ENCODE results near the gene SSH3. TPM values are rescaled to one million over a fixed set of nuclear protein-coding genes. Genes with fewer than 3 reads are reported as not detected.

Gene SSH3
- polyA plus RNA-seq, 1 of the 3 experiments (the other 2 are of a cell fraction), result 13.5 TPM

DNA sequence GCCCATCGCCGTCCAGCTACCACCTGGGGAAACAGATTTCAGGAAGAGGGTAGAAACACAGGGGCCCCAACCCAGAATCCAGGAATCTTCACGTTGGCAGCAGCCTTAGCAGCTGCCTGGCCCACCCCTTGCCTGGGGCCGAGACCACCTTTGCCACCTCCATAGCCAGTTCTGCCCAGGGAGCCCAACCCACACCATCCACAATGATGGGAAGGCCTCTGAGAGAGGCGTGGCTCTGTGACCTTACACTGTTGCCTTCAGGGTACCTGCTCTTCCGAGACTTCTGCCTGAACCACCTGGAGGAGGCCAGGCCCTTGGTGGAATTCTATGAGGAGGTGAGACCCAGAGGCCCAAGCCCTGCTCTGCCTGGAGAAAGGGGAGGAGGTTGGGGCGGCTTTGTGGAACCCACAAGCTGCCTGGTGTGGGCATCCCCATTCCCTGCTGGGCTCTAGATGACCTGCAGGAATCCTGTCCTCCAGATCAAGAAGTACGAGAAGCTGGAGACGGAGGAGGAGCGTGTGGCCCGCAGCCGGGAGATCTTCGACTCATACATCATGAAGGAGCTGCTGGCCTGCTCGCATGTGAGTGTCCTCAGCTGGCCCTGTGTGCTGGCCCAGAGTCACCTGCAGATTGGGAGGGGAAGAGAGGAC lies 24.3 kb upstream of the SSH3 start (continued):
- TF ChIP-seq RCOR1 (IDR thresholded peaks at IDR 0.05; ENCODE audit: low read length) (no peak), FOXM1 (IDR thresholded peaks at IDR 0.05; ENCODE audit: low read depth) (no peak), POLR2AphosphoS5 (IDR thresholded peaks at IDR 0.05; ENCODE audit: low read depth, low read length) (no peak), TAF1 (IDR thresholded peaks at IDR 0.05; ENCODE audit: borderline replicate concordance, low read depth, low read length) (no peak), CHD2 (IDR thresholded peaks at IDR 0.05; ENCODE audit: low read length, partially characterized antibody) (no peak)
- TF ChIP-seq, protein P1, sequence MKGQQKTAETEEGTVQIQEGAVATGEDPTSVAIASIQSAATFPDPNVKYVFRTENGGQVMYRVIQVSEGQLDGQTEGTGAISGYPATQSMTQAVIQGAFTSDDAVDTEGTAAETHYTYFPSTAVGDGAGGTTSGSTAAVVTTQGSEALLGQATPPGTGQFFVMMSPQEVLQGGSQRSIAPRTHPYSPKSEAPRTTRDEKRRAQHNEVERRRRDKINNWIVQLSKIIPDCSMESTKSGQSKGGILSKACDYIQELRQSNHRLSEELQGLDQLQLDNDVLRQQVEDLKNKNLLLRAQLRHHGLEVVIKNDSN (IDR thresholded peaks at IDR 0.05; ENCODE audit: borderline replicate concordance, low read depth), result no peak
- TF ChIP-seq, protein P2, sequence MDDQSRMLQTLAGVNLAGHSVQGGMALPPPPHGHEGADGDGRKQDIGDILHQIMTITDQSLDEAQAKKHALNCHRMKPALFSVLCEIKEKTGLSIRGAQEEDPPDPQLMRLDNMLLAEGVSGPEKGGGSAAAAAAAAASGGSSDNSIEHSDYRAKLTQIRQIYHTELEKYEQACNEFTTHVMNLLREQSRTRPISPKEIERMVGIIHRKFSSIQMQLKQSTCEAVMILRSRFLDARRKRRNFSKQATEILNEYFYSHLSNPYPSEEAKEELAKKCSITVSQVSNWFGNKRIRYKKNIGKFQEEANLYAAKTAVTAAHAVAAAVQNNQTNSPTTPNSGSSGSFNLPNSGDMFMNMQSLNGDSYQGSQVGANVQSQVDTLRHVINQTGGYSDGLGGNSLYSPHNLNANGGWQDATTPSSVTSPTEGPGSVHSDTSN (IDR thresholded peaks at IDR 0.05), result no peak

DNA sequence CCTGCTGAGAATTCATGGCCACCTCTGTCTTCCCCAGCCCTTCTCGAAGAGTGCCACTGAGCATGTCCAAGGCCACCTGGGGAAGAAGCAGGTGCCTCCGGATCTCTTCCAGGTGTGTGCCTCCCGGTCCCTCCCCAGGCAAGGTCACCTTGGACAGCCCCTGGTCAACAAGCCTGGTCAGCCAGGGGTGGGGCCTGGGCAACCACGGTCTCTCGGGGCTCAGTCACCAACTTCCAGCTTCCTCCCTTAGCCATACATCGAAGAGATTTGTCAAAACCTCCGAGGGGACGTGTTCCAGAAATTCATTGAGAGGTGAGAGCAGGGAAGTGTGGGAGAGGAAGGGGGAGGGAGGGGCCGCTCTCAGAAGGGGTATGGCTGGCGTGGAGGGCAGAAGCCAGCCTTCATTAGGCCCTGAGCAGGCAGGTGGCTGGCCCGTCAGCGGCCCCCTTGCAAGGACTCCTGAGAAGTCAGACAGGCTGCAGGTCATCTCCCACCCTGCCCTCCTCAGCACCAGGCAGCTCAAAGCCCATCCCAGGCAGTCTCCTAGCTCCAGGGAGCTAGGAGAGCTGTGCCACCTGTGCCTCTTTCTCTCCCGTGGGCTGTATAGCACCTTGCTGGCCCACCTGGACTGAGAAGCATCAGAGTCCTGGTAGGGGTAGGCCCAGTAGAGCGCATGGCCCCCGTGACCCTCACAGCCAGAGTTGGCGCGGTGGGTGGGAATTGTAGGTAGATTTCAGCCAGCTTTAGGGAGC lies 23.6 kb upstream of the SSH3 start:
- DNase-seq, result no peak
- H2AFZ ChIP-seq (ENCODE audit: low read depth), result no peak overlapping the region
- peaks cover 10% of the 10 kb centered on the region; the same call in 1 of the 2 replicates for H4K20me1 ChIP-seq (ENCODE audit: insufficient read depth)
- H3K27ac ChIP-seq (ENCODE audit: low read depth in 2 of 2, low read length in 1 of 2), result no peak overlapping the region; a peak in 1 of 4 replicates
- no peak overlapping the region for H3K4me2 ChIP-seq
- no peak overlapping the region for H3K9ac ChIP-seq
- no peaks in the 10 kb centered on the region for H3F3A ChIP-seq (replicated peaks; ENCODE audit: insufficient read depth)
- H3K36me3 ChIP-seq (replicated peaks in 1 of 2; ENCODE audit: control insufficient read depth in 1 of 2, insufficient read depth in 2 of 2, low read length in 1 of 2), result peaks cover 3 to 52% of the 10 kb centered on the region in 2 experiments
- H3K9me3 ChIP-seq, result no peaks in the 10 kb centered on the region
- TF ChIP-seq, protein P3, sequence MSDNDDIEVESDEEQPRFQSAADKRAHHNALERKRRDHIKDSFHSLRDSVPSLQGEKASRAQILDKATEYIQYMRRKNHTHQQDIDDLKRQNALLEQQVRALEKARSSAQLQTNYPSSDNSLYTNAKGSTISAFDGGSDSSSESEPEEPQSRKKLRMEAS (IDR thresholded peaks at IDR 0.05; ENCODE audit: low read depth), result no peak
- TF ChIP-seq EP300 (IDR thresholded peaks at IDR 0.05; ENCODE audit: borderline replicate concordance in 1 of 2, low read depth in 1 of 2, low read length in 1 of 2) (no peak), RCOR1 (IDR thresholded peaks at IDR 0.05; ENCODE audit: low read length) (no peak), TAF1 (IDR thresholded peaks at IDR 0.05; ENCODE audit: borderline replicate concordance, low read depth, low read length) (no peak), MXI1 (IDR thresholded peaks at IDR 0.05; ENCODE audit: low read depth, low read length) (no peak), SMC3 (IDR thresholded peaks at IDR 0.05; ENCODE audit: low read depth, low read length) (no peak), FOXJ3 (CRISPR knock-in tag; IDR thresholded peaks at IDR 0.05) (no peak), YY1 (IDR thresholded peaks at IDR 0.05; ENCODE audit: low read depth) (no peak), SIN3A (IDR thresholded peaks at IDR 0.05; ENCODE audit: borderline replicate concordance, low read depth, low read length) (no peak), CHD2 (IDR thresholded peaks at IDR 0.05; ENCODE audit: low read length, partially characterized antibody) (no peak), NRF1 (IDR thresholded peaks at IDR 0.05; ENCODE audit: low read depth, low read length) (no peak), TEAD4 (IDR thresholded peaks at IDR 0.05; ENCODE audit: borderline replicate concordance, insufficient read depth) (no peak), POLR2AphosphoS5 (IDR thresholded peaks at IDR 0.05; ENCODE audit: low read depth, low read length) (no peak)
- TF ChIP-seq, protein P4, sequence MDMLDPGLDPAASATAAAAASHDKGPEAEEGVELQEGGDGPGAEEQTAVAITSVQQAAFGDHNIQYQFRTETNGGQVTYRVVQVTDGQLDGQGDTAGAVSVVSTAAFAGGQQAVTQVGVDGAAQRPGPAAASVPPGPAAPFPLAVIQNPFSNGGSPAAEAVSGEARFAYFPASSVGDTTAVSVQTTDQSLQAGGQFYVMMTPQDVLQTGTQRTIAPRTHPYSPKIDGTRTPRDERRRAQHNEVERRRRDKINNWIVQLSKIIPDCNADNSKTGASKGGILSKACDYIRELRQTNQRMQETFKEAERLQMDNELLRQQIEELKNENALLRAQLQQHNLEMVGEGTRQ (IDR thresholded peaks at IDR 0.05; ENCODE audit: borderline replicate concordance, low read depth, low read length), result no peak
- WGBS (ENCODE audit: low lambda C conversion rate), result 91% methylated on average over 15 of the region's 17 CpGs
- H3K27me3 ChIP-seq (ENCODE audit: insufficient read depth), result no peaks in the 10 kb centered on the region
- ChIA-PET CTCF (interaction anchor here (0.9 to 3.9 kb wide), 7 partner anchors 13 to 109 kb away, joined by 3 to 20 read pairs (median 4); no protein-coding TSS in a partner anchor), POLR2A (no interaction called here)
- peaks cover 8% of the 10 kb centered on the region; the same call in 1 of the 2 replicates for H3K79me2 ChIP-seq (ENCODE audit: insufficient read depth)
- no peak overlapping the region for H3K4me3 ChIP-seq (ENCODE audit: low read depth in 2 of 2, low read length in 1 of 2)
- H3K9me2 ChIP-seq, result no peaks in the 10 kb centered on the region
- peaks cover 0 to 6% of the 10 kb centered on the region in 2 experiments; a peak in 2 of 4 replicates for H3K4me1 ChIP-seq (ENCODE audit: control insufficient read depth in 1 of 2, insufficient read depth in 2 of 2, low read depth in 1 of 2, low read length in 1 of 2)
